GM19043 (cell line): ENCODE results near the gene MAPK7.

Source experiments
- ATAC-seq: cut with Tn5 transposase; IDR thresholded peaks from one replicate; pipeline ENCODE4 v1.9.1; 2021; ENCODE audit warnings: low read depth; ENCODE audit not compliant: unreplicated experiment

The MAPK7 gene

GRCh38 chr17:19362277-19363113 lies 15.8 kb upstream of the MAPK7 start, which contains the start of gene B9D1:
B9D1 (minus strand) TSS chr17:19362723; CDS start chr17:19362569, 154 bp downstream.
- ATAC-seq, result peak; percentile 69

GRCh38 chr17:19363114-19363438 lies 15.2 kb upstream of the MAPK7 start:
- ATAC-seq, result no peak

- no peak for ATAC-seq
Measured at GRCh38 chr17:19363460-19364035, 14.8 kb upstream of the MAPK7 start.

GRCh38 chr17:19364699-19365498 lies 13.4 kb upstream of the MAPK7 start:
- ATAC-seq, result no peak

- ATAC-seq, result no peak
Measured at GRCh38 chr17:19365499-19365817, 12.8 kb upstream of the MAPK7 start.

GRCh38 chr17:19365833-19366636 lies 12.3 kb upstream of the MAPK7 start:
- no peak for ATAC-seq

GRCh38 chr17:19366637-19366972 lies 11.7 kb upstream of the MAPK7 start:
- no peak for ATAC-seq

GRCh38 chr17:19368229-19368628 lies 10.1 kb upstream of the MAPK7 start:
- ATAC-seq, result no peak

- ATAC-seq, result no peak
Measured at GRCh38 chr17:19369107-19369778, 9.1 kb upstream of the MAPK7 start.

- no peak for ATAC-seq
Measured at GRCh38 chr17:19369846-19370492, 8.3 kb upstream of the MAPK7 start.

GRCh38 chr17:19370493-19370960 lies 7.8 kb upstream of the MAPK7 start:
- no peak for ATAC-seq

GRCh38 chr17:19371259-19372010 lies 6.9 kb upstream of the MAPK7 start:
- ATAC-seq, result no peak

- no peak for ATAC-seq
Measured at GRCh38 chr17:19372011-19372370, 6.3 kb upstream of the MAPK7 start.

GRCh38 chr17:19372439-19372838 lies 5.9 kb upstream of the MAPK7 start:
- ATAC-seq, result no peak

GRCh38 chr17:19372866-19373504 lies 5.3 kb upstream of the MAPK7 start:
- ATAC-seq, result no peak

- ATAC-seq, result no peak
Measured at GRCh38 chr17:19374136-19374535, 4.2 kb upstream of the MAPK7 start.

- ATAC-seq, result no peak
Measured at GRCh38 chr17:19375732-19376131, 2.6 kb upstream of the MAPK7 start.

GRCh38 chr17:19376811-19377210 lies 1.5 kb upstream of the MAPK7 start:
- no peak for ATAC-seq
